Esophagus muscularis mucosa (tissue), 4 donors: ENCODE results near the gene ZNF556. TPM values are rescaled to one million over a fixed set of nuclear protein-coding genes. Genes with fewer than 3 reads are reported as not detected.
"Not testable (repeated sequence)": the region's sequence is repeated elsewhere in the genome, so short reads cannot be mapped to it uniquely, and the experiment has no call there.

Experiments used
- DNase-seq: peaks from one replicate; pipeline ENCODE4 v3.0.0-alpha.2; 2017; ENCODE audit errors: extremely low spot score
- H3K27ac ChIP-seq, 4 donors: fragments of 200-600 bp; sonication (generic); replicated peaks in 1 of 4; 1 replicate in 3 of 4; 2 replicates in 1 of 4; pipeline ENCODE4 v1.5.1; 2016 to 2019; ENCODE audit warnings: mild to moderate bottlenecking in 1 of 4
- H3K27me3 ChIP-seq, 4 donors: fragments of 200-600 bp; sonication (generic); one replicate each; pipeline versions ENCODE4 v1.5.1 to v1.6.0; 2016 to 2019
- H3K36me3 ChIP-seq, 4 donors: fragments of 200-600 bp; sonication (generic); one replicate each; pipeline ENCODE4 v1.5.1; 2016 to 2019
- H3K4me1 ChIP-seq, 4 donors: fragments of 200-600 bp; sonication (generic); one replicate each; pipeline ENCODE4 v1.5.1; 2016 to 2019
- H3K4me3 ChIP-seq, 4 donors: fragments of 200-600 bp; sonication (generic); 1 replicate in 2 of 4; 2 replicates in 2 of 4; pipeline ENCODE4 v1.5.1; 2016 to 2019; ENCODE audit warnings: mild to moderate bottlenecking in 4 of 4, moderate library complexity in 1 of 4
- H3K9me3 ChIP-seq, 4 donors: fragments of 200-600 bp; sonication (generic); 1 replicate in 3 of 4; 2 replicates in 1 of 4; pipeline ENCODE4 v1.5.1; 2016 to 2019
- EP300 ChIP-seq: sonication (generic); formaldehyde crosslinking; IDR thresholded peaks from one replicate; pipeline ENCODE4 v1.6.1; 2017; ENCODE audit warnings: antibody characterized with exemption
- POLR2A ChIP-seq: fragments of 450-650 bp; IDR thresholded peaks from one replicate; pipeline ENCODE4 v1.6.1; 2017; ENCODE audit warnings: antibody characterized with exemption, moderate library complexity, mild to moderate bottlenecking, low read depth
- POLR2AphosphoS5 ChIP-seq, 2 donors: sonication (generic); formaldehyde crosslinking; IDR thresholded peaks; one replicate each; pipeline ENCODE4 v1.6.1; 2017; ENCODE audit warnings: antibody characterized with exemption in 2 of 2
- WGBS: methylation state at CpG from one replicate; pipeline ENCODE4 v1.1.5; 2018; 5-methylcytosine and 5-hydroxymethylcytosine counted together
- intact Hi-C: fragments of 100-400 bp; cut with DNase I; formaldehyde crosslinking; loops from one replicate; pipeline ENCODE4 v1.15.1; 2023
- total RNA-seq, 4 donors: library from RNA; depleted of rRNA; stranded (reverse); fragments of >200 nt; gene quantifications; one replicate each; pipeline versions ENCODE4 v1.1.0 to v1.2.1, GENCODE V29; 2016
- TF ChIP-seq, protein P1 (sequence below), 3 experiments: fragments of 200-600 bp in 2 of 3; fragments of 450-650 bp in 1 of 3; sonication (generic) in 2 of 3; IDR thresholded peaks; one replicate each; pipeline ENCODE4 v1.5.1; 2017 to 2019; ENCODE audit warnings: antibody characterized with exemption in 3 of 3, mild to moderate bottlenecking in 2 of 3, moderate library complexity in 1 of 3

Gene ZNF556
- total RNA-seq, 4 donors from 2014 or later, result 0.42 TPM; not detected in 3

GRCh38 chr19:2885736-2886135 is 18.6 kb downstream of the ZNF556 start:
- H3K9me3 ChIP-seq, result no peaks in the 10 kb centered on the region
- intact Hi-C loops, result no loop called here
- TF ChIP-seq EP300 (no peak), POLR2AphosphoS5 (IDR thresholded peaks at IDR 0.05) (no peak), POLR2A (no peak)
- TF ChIP-seq, protein P1, sequence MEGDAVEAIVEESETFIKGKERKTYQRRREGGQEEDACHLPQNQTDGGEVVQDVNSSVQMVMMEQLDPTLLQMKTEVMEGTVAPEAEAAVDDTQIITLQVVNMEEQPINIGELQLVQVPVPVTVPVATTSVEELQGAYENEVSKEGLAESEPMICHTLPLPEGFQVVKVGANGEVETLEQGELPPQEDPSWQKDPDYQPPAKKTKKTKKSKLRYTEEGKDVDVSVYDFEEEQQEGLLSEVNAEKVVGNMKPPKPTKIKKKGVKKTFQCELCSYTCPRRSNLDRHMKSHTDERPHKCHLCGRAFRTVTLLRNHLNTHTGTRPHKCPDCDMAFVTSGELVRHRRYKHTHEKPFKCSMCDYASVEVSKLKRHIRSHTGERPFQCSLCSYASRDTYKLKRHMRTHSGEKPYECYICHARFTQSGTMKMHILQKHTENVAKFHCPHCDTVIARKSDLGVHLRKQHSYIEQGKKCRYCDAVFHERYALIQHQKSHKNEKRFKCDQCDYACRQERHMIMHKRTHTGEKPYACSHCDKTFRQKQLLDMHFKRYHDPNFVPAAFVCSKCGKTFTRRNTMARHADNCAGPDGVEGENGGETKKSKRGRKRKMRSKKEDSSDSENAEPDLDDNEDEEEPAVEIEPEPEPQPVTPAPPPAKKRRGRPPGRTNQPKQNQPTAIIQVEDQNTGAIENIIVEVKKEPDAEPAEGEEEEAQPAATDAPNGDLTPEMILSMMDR (IDR thresholded peaks at IDR 0.05), result no peak
- H3K27me3 ChIP-seq, result no peaks in the 10 kb centered on the region
- H3K36me3 ChIP-seq, result no peaks in the 10 kb centered on the region
- WGBS, result 90% methylated on average over 17 of the region's 17 CpGs
- no peak overlapping the region for H3K27ac ChIP-seq
- H3K4me3 ChIP-seq, result no peak overlapping the region
- H3K4me1 ChIP-seq, result peaks cover 0 to 6% (median 2%) of the 10 kb centered on the region in 4 donors
- DNase-seq, result no peak

GRCh38 chr19:2887391-2887914 is 20.3 kb downstream of the ZNF556 start:
- intact Hi-C loops, result loop anchor here (1.0 kb wide), 1 partner anchor 276 kb away; no protein-coding TSS in a partner anchor
- no peak for DNase-seq

GRCh38 chr19:2888731-2889224 is 21.6 kb downstream of the ZNF556 start:
- intact Hi-C loops, result no loop called here
- TF ChIP-seq POLR2AphosphoS5 (IDR thresholded peaks at IDR 0.05), result peak in 1 of 2 donors; percentile 10
- TF ChIP-seq EP300, result no peak
- no peak for TF ChIP-seq POLR2A
- TF ChIP-seq, protein P1 (IDR thresholded peaks at IDR 0.05), result peak in 1 of 3 experiments; percentile 19
- 39% methylated on average over 30 of the region's 37 CpGs for WGBS

More at GRCh38 chr19:2887391-2887914, 20.3 kb downstream of the ZNF556 start:
- peak overlapping the region in 1 of 4 donors; percentile 13 for H3K4me3 ChIP-seq
- 25% methylated on average over 9 of the region's 9 CpGs for WGBS
- H3K36me3 ChIP-seq, result no peaks in the 10 kb centered on the region
- TF ChIP-seq, protein P1 (IDR thresholded peaks at IDR 0.05), result peak; percentile 66 to 74 (median 72)
- TF ChIP-seq EP300 (no peak), POLR2AphosphoS5 (IDR thresholded peaks at IDR 0.05) (peak in 1 of 2 donors; percentile 29), POLR2A (no peak)
- peaks cover 0 to 6% (median 2%) of the 10 kb centered on the region in 4 donors for H3K4me1 ChIP-seq
- no peaks in the 10 kb centered on the region for H3K9me3 ChIP-seq
- peaks cover 0 to 6% (median 0%) of the 10 kb centered on the region in 4 donors for H3K27me3 ChIP-seq
- no peak overlapping the region for H3K27ac ChIP-seq

GRCh38 chr19:2890531-2890930 is 23.4 kb downstream of the ZNF556 start:
- H3K36me3 ChIP-seq, H3K9me3 ChIP-seq, H3K4me3 ChIP-seq, intact Hi-C loops, H3K4me1 ChIP-seq, DNase-seq, H3K27ac ChIP-seq, H3K27me3 ChIP-seq: not testable (repeated sequence)
- WGBS, result 76% methylated on average over 8 of the region's 8 CpGs

More at GRCh38 chr19:2888731-2889224, 21.6 kb downstream of the ZNF556 start:
- H3K4me1 ChIP-seq, result peaks cover 0 to 6% (median 2%) of the 10 kb centered on the region in 4 donors
- H3K27ac ChIP-seq, result peak overlapping the region in 1 of 4 donors; percentile 39
- H3K4me3 ChIP-seq, result peak overlapping the region; percentile 24 to 47 (median 40)
- no peaks in the 10 kb centered on the region for H3K9me3 ChIP-seq
- no peak for DNase-seq
- no peaks in the 10 kb centered on the region for H3K36me3 ChIP-seq
- peaks cover 0 to 9% (median 0%) of the 10 kb centered on the region in 4 donors for H3K27me3 ChIP-seq

DNA sequence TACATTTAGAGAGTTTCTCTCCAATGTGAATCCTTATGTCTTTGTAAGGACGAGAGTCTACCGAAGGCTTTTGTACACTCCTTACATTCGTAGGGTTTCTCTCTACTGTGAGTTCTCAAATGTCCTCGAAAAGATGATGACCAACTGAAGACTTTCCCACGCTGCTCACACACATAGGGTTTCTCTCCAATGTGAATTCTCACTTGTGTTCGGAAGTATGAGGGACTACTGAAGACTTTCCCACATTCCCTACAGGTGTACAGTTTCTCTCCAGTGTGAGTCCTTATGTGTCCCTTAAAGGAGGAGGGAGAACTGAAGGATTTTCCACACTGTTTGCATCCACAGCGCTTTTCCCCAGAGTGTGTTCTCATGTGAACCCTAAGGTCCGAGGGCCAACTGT is 29.6 kb downstream of the ZNF556 start:
- H3K4me3 ChIP-seq, result no peak overlapping the region
- intact Hi-C loops, result no loop called here

More for the DNA sequence above, 29.6 kb downstream of the ZNF556 start:
- DNase-seq, result no peak
- Histone ChIP-seq H3K36me3 (no peaks in the 10 kb centered on the region), H3K9me3 (peaks cover 0 to 11% (median 9%) of the 10 kb centered on the region in 4 donors), H3K27ac (no peak overlapping the region), H3K27me3 (peaks cover 0 to 9% (median 0%) of the 10 kb centered on the region in 4 donors), H3K4me1 (peaks cover 5 to 13% (median 9%) of the 10 kb centered on the region in 4 donors)
- 77% methylated on average over 8 of the region's 8 CpGs for WGBS
- TF ChIP-seq POLR2A, result no peak
- no peak for TF ChIP-seq EP300
- TF ChIP-seq POLR2AphosphoS5 (IDR thresholded peaks at IDR 0.05), result no peak
- TF ChIP-seq, protein P1 (IDR thresholded peaks at IDR 0.05), result no peak
